GM12878 (cell line): Measurements from ENCODE around the gene GJD2. TPM values are rescaled to one million over a fixed set of nuclear protein-coding genes. Genes with fewer than 3 reads are reported as not detected.

Experiments
- ATAC-seq: fragments of 200-7000 bp; cut with Tn5 transposase; 3 replicates; pipeline ENCODE4 v1.9.1; 2020; ENCODE audit warnings: mild to moderate bottlenecking, moderate library complexity
- BruUV-seq: library from RNA; stranded (reverse); fragments of 400-500 nt; replicated peaks from 2 replicates; lab custom pipeline; 2021; lab: Mats Ljungman, UMichigan
- CTCF ChIA-PET: fragments of 300-600 bp; sonication (Branson Sonifier 250); formaldehyde crosslinking; extraction: SDS; loops from one replicate; lab custom pipeline; 2021; ENCODE audit warnings: inconsistent platforms; lab: Yijun Ruan, JAX
- POLR2A ChIA-PET: fragments of 350-600 bp; formaldehyde crosslinking; extraction: SDS; loops from one replicate; lab custom pipeline; 2021; ENCODE audit warnings: inconsistent platforms; lab: Charles Lee
- RAD21 ChIA-PET: fragments of 300-600 bp; sonication (Branson Sonifier 250); formaldehyde crosslinking; loops from one replicate; lab custom pipeline; 2023; ENCODE audit warnings: antibody characterized with exemption; ENCODE audit not compliant: unreplicated experiment; lab: Charles Lee
- SMC1A ChIA-PET: fragments of 300-600 bp; sonication (Branson Sonifier 250); formaldehyde crosslinking; loops from one replicate; lab custom pipeline; 2023; ENCODE audit not compliant: unreplicated experiment, uncharacterized antibody; lab: Charles Lee
- DNase-seq: peaks from one replicate; pipeline ENCODE4 v3.0.0-alpha.2; 2011; ENCODE audit warnings: low read depth, low spot score
- FAIRE-seq: peaks from 3 replicates; lab custom pipeline; 2011; peaks lifted over from hg19 to GRCh38; lab: Jason Lieb, UNC
- H2AFZ ChIP-seq: 2 replicates; pipeline ENCODE4 v1.6.0; 2011; ENCODE audit warnings: low read depth, low read length, control low read depth; ENCODE audit not compliant: control insufficient read depth
- H3K27ac ChIP-seq: 2 replicates; pipeline ENCODE4 v1.5.1; 2011; ENCODE audit warnings: control low read depth; ENCODE audit not compliant: control insufficient read depth, insufficient read depth
- H3K27me3 ChIP-seq, 2 experiments: replicated peaks in 1 of 2; 2 replicates each; pipeline versions ENCODE4 v1.6.0 to v1.6.1; 2011; ENCODE audit warnings: low read length in 1 of 2; ENCODE audit not compliant: control insufficient read depth in 2 of 2, insufficient read depth in 2 of 2
- H3K36me3 ChIP-seq, 2 experiments: 2 replicates each; pipeline ENCODE4 v1.5.1; 2011; ENCODE audit warnings: low read length in 1 of 2; ENCODE audit not compliant: control insufficient read depth in 2 of 2, insufficient read depth in 2 of 2
- H3K4me1 ChIP-seq: 2 replicates; pipeline ENCODE4 v1.6.1; 2011; ENCODE audit warnings: mild to moderate bottlenecking, low read length, moderate library complexity, mixed read lengths; ENCODE audit not compliant: control insufficient read depth, insufficient read depth
- H3K4me2 ChIP-seq: 2 replicates; pipeline ENCODE4 v1.6.0; 2011; ENCODE audit warnings: control low read depth; ENCODE audit not compliant: control insufficient read depth, insufficient read depth
- H3K4me3 ChIP-seq: fragments of 200-600 bp; sonication (generic); 2 replicates; pipeline ENCODE4 v1.5.1; 2016
- H3K79me2 ChIP-seq: 2 replicates; pipeline ENCODE4 v1.6.0; 2011; ENCODE audit warnings: low read length; ENCODE audit not compliant: control insufficient read depth, insufficient read depth
- H3K9ac ChIP-seq: 2 replicates; pipeline ENCODE4 v1.8.0; 2011; ENCODE audit warnings: low read length, control low read depth, mixed read lengths; ENCODE audit not compliant: control insufficient read depth, insufficient read depth
- H3K9me3 ChIP-seq: replicated peaks from 3 replicates; pipeline ENCODE4 v1.5.1; 2011; ENCODE audit warnings: mild to moderate bottlenecking, low read length; ENCODE audit not compliant: control insufficient read depth, insufficient read depth
- H4K20me1 ChIP-seq: 2 replicates; pipeline ENCODE4 v1.6.0; 2011; ENCODE audit not compliant: control insufficient read depth, insufficient read depth
- REST ChIP-seq: IDR thresholded peaks from 2 replicates; pipeline ENCODE4 v1.6.1; 2012; ENCODE audit warnings: mild to moderate bottlenecking, low read depth, low read length
- WRNIP1 ChIP-seq: IDR thresholded peaks from 2 replicates; pipeline ENCODE4 v1.6.1; 2011; ENCODE audit warnings: low read depth, low read length, improper control_type of control experiment, borderline replicate concordance
- ZBTB33 ChIP-seq: fragments of 450-650 bp; IDR thresholded peaks from 2 replicates; pipeline ENCODE4 v1.6.1; 2017; ENCODE audit warnings: mild to moderate bottlenecking
- WGBS: methylation state at CpG from one replicate; pipeline ENCODE4 v1.1.6; 2016; ENCODE audit warnings: low lambda C conversion rate; ENCODE audit not compliant: insufficient replicate concordance, insufficient coverage; ENCODE audit errors: missing lambda C conversion rate; 5-methylcytosine and 5-hydroxymethylcytosine counted together
- in situ Hi-C: fragments of 300-500 bp; cut with MboI; formaldehyde crosslinking; loops from 9 replicates; pipeline ENCODE4 v1.14.3; 2018; ENCODE audit warnings: mixed read lengths
- intact Hi-C: fragments of 100-400 bp; cut with micrococcal nuclease; formaldehyde crosslinking; loops from one replicate; pipeline ENCODE4 v1.14.2; 2022; ENCODE audit not compliant: unreplicated experiment
- polyA plus RNA-seq, 11 experiments: library from polyadenylated mRNA; depleted of rRNA in 4 of 11; unstranded in 6 of 11; stranded (reverse) in 5 of 11; fragments of >200 nt; fragmentation: Nextera tagmentation in 4 of 11; fragmentation: Illumina TruSeq in 1 of 11; extraction: Ambion mirVana in 4 of 11; extraction: Trizol in 1 of 11; gene quantifications; 1 replicate in 1 of 11; 2 replicates in 10 of 11; pipeline versions ENCODE4 v1.2.1 to v1.2.3, GENCODE V29; 2011 to 2016; ENCODE audit warnings: inconsistent platforms in 2 of 11, missing spikeins in 2 of 11, low read depth in 1 of 11
- total RNA-seq, 4 experiments: library from RNA; depleted of rRNA in 3 of 4; stranded (reverse); fragments of >200 nt in 3 of 4; fragmentation: Illumina TruSeq in 1 of 4; extraction: Trizol in 1 of 4; gene quantifications; 2 replicates each; pipeline versions ENCODE4 v1.2.1 to v1.2.3, GENCODE V29; 2013 to 2021

The GJD2 gene
- total and polyA plus RNA-seq, 10 of the 15 experiments (the other 5 are each of a cell fraction or from before 2014, with no cell fraction given): not detected

- H3K4me2 ChIP-seq: no peak overlapping the region
- H3K4me3 ChIP-seq: no peak overlapping the region
- ChIA-PET POLR2A (no interaction called here), RAD21 (no interaction called here), CTCF (no interaction called here), SMC1A (no interaction called here)
- no peak overlapping the region for H2AFZ ChIP-seq
- ATAC-seq (no peak), FAIRE-seq (no peak), DNase-seq (no peak)
- BruUV-seq: no TSS peak
- in situ Hi-C loops: no loop called here
- H3K27ac ChIP-seq: no peak overlapping the region
- H3K9ac ChIP-seq: no peak overlapping the region
- intact Hi-C loops: no loop called here
- no peaks in the 10 kb centered on the region for H3K4me1 ChIP-seq
- no peaks in the 10 kb centered on the region for H3K79me2 ChIP-seq
- no peak for TF ChIP-seq WRNIP1
- TF ChIP-seq ZBTB33: no peak
- no peak for TF ChIP-seq REST
- H3K27me3 ChIP-seq: no peaks in the 10 kb centered on the region; a peak in 1 of 4 replicates
- WGBS: 10% methylated on average over 5 of the region's 5 CpGs
- H3K9me3 ChIP-seq: no peaks in the 10 kb centered on the region
- H3K36me3 ChIP-seq: no peaks in the 10 kb centered on the region
- H4K20me1 ChIP-seq: no peaks in the 10 kb centered on the region
These were observed 40.2 kb downstream of the GJD2 start for GRCh38 chr15:34714476-34715121.
